Measurements from ENCODE around the gene NEURL1B.

The NEURL1B gene

DNA sequence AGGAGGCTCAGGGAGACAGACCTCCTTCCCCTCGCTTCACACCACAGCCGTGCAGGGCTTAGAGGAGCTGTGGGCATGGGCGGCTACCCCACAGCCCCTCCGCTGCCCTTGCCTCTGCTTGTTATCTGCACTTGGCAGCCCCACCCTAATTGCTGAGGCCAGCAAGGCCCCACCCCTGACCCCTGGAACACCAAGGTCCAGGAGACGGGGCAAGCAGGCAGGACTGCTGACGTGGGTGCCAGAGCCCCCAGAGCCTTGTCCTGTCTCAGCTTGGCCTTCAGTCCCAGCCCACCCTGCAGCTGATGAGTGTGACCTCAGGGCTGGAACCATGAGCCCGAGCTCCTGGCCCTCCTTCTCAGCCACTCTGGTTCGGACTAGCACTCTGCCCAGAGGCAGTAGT lies 29.1 kb upstream of the NEURL1B start:
- Histone ChIP-seq H3K9ac (ENCODE audit: low read length) (no peak overlapping the region), H3K9me3 (ENCODE audit: control insufficient read depth, low read length) (peaks cover 30% of the 10 kb centered on the region), H3K36me3 (ENCODE audit: control insufficient read depth, insufficient read depth, low read length, severe bottlenecking) (no peaks in the 10 kb centered on the region), H3K4me3 (ENCODE audit: low read length) (no peak overlapping the region), H3K27me3 (replicated peaks; ENCODE audit: control insufficient read depth, insufficient read depth, low read length) (peaks cover 9% of the 10 kb centered on the region), H3K4me1 (ENCODE audit: control insufficient read depth, insufficient read depth, low read length) (no peaks in the 10 kb centered on the region)
- DNase-seq (ENCODE audit: low read depth): no peak

DNA sequence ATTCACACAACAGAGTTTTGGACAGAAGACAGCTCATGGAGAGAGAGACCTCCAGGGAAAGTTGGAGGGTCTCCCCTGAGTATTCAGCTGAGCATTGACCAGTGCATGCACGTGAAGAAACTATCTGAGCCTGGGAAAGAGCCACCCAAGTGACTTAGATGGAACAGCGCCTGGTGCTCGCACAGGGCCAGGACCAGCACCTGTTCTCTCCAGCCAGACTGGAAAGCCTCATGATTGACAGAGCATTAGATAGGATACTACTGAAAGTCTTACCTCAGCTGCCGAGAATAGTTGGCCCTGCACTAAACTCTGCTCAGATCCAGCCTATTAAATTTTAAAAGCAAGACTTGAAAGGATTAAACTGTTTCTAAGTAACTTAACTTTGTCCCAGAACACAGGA lies 28.3 kb upstream of the NEURL1B start:
- no peaks in the 10 kb centered on the region for H3K36me3 ChIP-seq (ENCODE audit: control insufficient read depth, insufficient read depth, low read length, severe bottlenecking)
- H3K4me1 ChIP-seq (ENCODE audit: control insufficient read depth, insufficient read depth, low read length): no peaks in the 10 kb centered on the region
- peaks cover 29% of the 10 kb centered on the region for H3K9me3 ChIP-seq (ENCODE audit: control insufficient read depth, low read length)
- no peak overlapping the region for H3K4me3 ChIP-seq (ENCODE audit: low read length)
- no peak overlapping the region for H3K9ac ChIP-seq (ENCODE audit: low read length)
- H3K27me3 ChIP-seq (replicated peaks; ENCODE audit: control insufficient read depth, insufficient read depth, low read length): peaks cover 9% of the 10 kb centered on the region
- no peak for DNase-seq (ENCODE audit: low read depth)

GRCh38 chr5:172616136-172616535 lies 24.9 kb upstream of the NEURL1B start:
- DNase-seq (ENCODE audit: low read depth): no peak
- no peak overlapping the region for H3K4me3 ChIP-seq (ENCODE audit: low read length)
- H3K9me3 ChIP-seq (ENCODE audit: control insufficient read depth, low read length): peaks cover 29% of the 10 kb centered on the region
- peaks cover 25% of the 10 kb centered on the region for H3K27me3 ChIP-seq (replicated peaks; ENCODE audit: control insufficient read depth, insufficient read depth, low read length)
- H3K4me1 ChIP-seq (ENCODE audit: control insufficient read depth, insufficient read depth, low read length): no peaks in the 10 kb centered on the region
- no peak overlapping the region for H3K9ac ChIP-seq (ENCODE audit: low read length)
- H3K36me3 ChIP-seq (ENCODE audit: control insufficient read depth, insufficient read depth, low read length, severe bottlenecking): no peaks in the 10 kb centered on the region

DNA sequence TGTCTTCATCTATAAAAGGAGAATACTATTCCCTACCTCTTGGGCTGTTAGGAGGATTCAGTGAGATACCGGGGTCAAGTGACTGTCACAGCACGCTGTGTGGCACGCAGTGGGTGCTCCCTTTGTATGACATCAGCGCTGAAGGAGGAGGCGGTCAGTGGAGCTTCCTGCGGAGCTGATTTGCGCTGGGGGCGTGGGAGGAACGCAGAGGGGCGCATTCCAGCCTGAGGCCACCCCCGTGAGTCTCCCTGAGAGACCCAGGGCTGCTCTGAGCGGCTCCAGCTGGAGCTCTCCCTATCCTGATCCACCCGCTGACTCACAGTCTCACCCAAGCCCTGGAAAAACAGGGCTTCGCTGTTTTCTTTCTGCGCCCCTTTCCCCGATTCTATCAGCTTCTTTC lies 24.3 kb upstream of the NEURL1B start:
- H3K9ac ChIP-seq (ENCODE audit: low read length): no peak overlapping the region
- H3K36me3 ChIP-seq (ENCODE audit: control insufficient read depth, insufficient read depth, low read length, severe bottlenecking): no peaks in the 10 kb centered on the region
- DNase-seq (ENCODE audit: low read depth): no peak
- H3K9me3 ChIP-seq (ENCODE audit: control insufficient read depth, low read length): peaks cover 29% of the 10 kb centered on the region
- peaks cover 27% of the 10 kb centered on the region for H3K27me3 ChIP-seq (replicated peaks; ENCODE audit: control insufficient read depth, insufficient read depth, low read length)
- H3K4me3 ChIP-seq (ENCODE audit: low read length): no peak overlapping the region
- no peaks in the 10 kb centered on the region for H3K4me1 ChIP-seq (ENCODE audit: control insufficient read depth, insufficient read depth, low read length)

- Histone ChIP-seq H3K4me1 (ENCODE audit: control insufficient read depth, insufficient read depth, low read length) (no peaks in the 10 kb centered on the region), H3K27me3 (replicated peaks; ENCODE audit: control insufficient read depth, insufficient read depth, low read length) (peaks cover 38% of the 10 kb centered on the region), H3K9me3 (ENCODE audit: control insufficient read depth, low read length) (peaks cover 25% of the 10 kb centered on the region), H3K36me3 (ENCODE audit: control insufficient read depth, insufficient read depth, low read length, severe bottlenecking) (no peaks in the 10 kb centered on the region), H3K4me3 (ENCODE audit: low read length) (no peak overlapping the region), H3K9ac (ENCODE audit: low read length) (no peak overlapping the region)
- no peak for DNase-seq (ENCODE audit: low read depth)
Measured at GRCh38 chr5:172617817-172618216, 23.2 kb upstream of the NEURL1B start.

- Histone ChIP-seq H3K36me3 (ENCODE audit: control insufficient read depth, insufficient read depth, low read length, severe bottlenecking) (no peaks in the 10 kb centered on the region), H3K4me3 (ENCODE audit: low read length) (no peak overlapping the region), H3K4me1 (ENCODE audit: control insufficient read depth, insufficient read depth, low read length) (no peaks in the 10 kb centered on the region), H3K9ac (ENCODE audit: low read length) (no peak overlapping the region), H3K27me3 (replicated peaks; ENCODE audit: control insufficient read depth, insufficient read depth, low read length) (peaks cover 47% of the 10 kb centered on the region), H3K9me3 (ENCODE audit: control insufficient read depth, low read length) (peaks cover 15% of the 10 kb centered on the region)
- DNase-seq (ENCODE audit: low read depth): no peak
Measured at GRCh38 chr5:172618574-172619365, 22.3 kb upstream of the NEURL1B start.

GRCh38 chr5:172620506-172620905 lies 20.6 kb upstream of the NEURL1B start:
- Histone ChIP-seq H3K36me3 (ENCODE audit: control insufficient read depth, insufficient read depth, low read length, severe bottlenecking) (no peaks in the 10 kb centered on the region), H3K27me3 (replicated peaks; ENCODE audit: control insufficient read depth, insufficient read depth, low read length) (peaks cover 65% of the 10 kb centered on the region), H3K4me3 (ENCODE audit: low read length) (no peak overlapping the region), H3K9me3 (ENCODE audit: control insufficient read depth, low read length) (no peaks in the 10 kb centered on the region), H3K4me1 (ENCODE audit: control insufficient read depth, insufficient read depth, low read length) (no peaks in the 10 kb centered on the region), H3K9ac (ENCODE audit: low read length) (no peak overlapping the region)
- DNase-seq (ENCODE audit: low read depth): no peak

DNA sequence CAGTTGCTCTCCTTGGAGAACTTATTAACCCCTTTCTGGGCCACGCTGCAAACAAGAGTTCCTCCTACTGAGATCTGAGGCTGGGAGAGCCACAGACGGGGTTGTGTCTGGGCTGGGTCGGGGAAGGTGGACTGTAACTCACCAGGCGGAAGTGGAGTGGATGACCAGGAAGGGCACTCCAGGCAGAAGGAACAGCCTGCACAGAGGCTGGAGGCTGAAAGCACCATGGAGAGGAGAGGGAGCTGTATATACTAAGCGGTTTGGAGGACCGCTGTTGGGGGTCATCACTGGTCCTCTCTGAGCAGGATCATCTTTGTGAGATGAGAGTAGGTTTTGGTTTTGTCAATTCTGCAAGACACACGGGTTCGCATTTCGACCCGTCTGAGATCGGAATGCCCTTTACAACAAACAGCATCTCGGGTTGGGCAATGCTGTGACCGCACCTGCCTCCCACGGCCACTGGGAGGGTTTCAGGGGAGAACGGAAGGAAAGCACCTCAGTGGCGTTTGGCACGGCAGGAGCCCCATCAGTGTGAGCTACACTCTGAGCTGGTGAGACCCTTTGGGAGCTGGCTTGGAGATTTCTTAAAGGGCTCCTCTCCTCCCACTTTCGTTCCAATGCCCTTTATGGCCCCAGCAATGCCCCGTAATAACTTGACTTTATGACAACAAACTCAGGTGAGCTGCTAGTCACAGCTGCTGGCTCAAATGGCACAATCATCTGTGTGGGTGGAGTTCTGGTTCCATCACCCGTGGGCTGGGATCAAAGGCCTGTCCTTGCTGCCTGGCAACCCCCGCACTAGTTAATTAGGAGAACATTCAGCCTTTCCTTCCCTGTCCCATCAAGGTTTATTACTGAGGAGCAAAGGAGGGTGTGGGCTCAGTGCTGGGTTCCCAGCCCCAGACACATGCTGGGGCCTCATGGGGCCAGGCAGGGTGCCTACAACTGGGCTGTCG lies 18.7 kb upstream of the NEURL1B start:
- peaks cover 78% of the 10 kb centered on the region for H3K27me3 ChIP-seq (replicated peaks; ENCODE audit: control insufficient read depth, insufficient read depth, low read length)
- no peak for DNase-seq (ENCODE audit: low read depth)

GRCh38 chr5:172623313-172623980 lies 17.6 kb upstream of the NEURL1B start:
- H3K4me1 ChIP-seq (ENCODE audit: control insufficient read depth, insufficient read depth, low read length): no peaks in the 10 kb centered on the region
- no peaks in the 10 kb centered on the region for H3K9me3 ChIP-seq (ENCODE audit: control insufficient read depth, low read length)
- H3K9ac ChIP-seq (ENCODE audit: low read length): no peak overlapping the region
- DNase-seq (ENCODE audit: low read depth): no peak
- H3K4me3 ChIP-seq (ENCODE audit: low read length): no peak overlapping the region
- H3K36me3 ChIP-seq (ENCODE audit: control insufficient read depth, insufficient read depth, low read length, severe bottlenecking): no peaks in the 10 kb centered on the region
- peaks cover 84% of the 10 kb centered on the region for H3K27me3 ChIP-seq (replicated peaks; ENCODE audit: control insufficient read depth, insufficient read depth, low read length)

More for the DNA sequence above, 18.7 kb upstream of the NEURL1B start:
- Histone ChIP-seq H3K9ac (ENCODE audit: low read length) (no peak overlapping the region), H3K4me3 (ENCODE audit: low read length) (no peak overlapping the region), H3K9me3 (ENCODE audit: control insufficient read depth, low read length) (no peaks in the 10 kb centered on the region), H3K4me1 (ENCODE audit: control insufficient read depth, insufficient read depth, low read length) (no peaks in the 10 kb centered on the region), H3K36me3 (ENCODE audit: control insufficient read depth, insufficient read depth, low read length, severe bottlenecking) (no peaks in the 10 kb centered on the region)

DNA sequence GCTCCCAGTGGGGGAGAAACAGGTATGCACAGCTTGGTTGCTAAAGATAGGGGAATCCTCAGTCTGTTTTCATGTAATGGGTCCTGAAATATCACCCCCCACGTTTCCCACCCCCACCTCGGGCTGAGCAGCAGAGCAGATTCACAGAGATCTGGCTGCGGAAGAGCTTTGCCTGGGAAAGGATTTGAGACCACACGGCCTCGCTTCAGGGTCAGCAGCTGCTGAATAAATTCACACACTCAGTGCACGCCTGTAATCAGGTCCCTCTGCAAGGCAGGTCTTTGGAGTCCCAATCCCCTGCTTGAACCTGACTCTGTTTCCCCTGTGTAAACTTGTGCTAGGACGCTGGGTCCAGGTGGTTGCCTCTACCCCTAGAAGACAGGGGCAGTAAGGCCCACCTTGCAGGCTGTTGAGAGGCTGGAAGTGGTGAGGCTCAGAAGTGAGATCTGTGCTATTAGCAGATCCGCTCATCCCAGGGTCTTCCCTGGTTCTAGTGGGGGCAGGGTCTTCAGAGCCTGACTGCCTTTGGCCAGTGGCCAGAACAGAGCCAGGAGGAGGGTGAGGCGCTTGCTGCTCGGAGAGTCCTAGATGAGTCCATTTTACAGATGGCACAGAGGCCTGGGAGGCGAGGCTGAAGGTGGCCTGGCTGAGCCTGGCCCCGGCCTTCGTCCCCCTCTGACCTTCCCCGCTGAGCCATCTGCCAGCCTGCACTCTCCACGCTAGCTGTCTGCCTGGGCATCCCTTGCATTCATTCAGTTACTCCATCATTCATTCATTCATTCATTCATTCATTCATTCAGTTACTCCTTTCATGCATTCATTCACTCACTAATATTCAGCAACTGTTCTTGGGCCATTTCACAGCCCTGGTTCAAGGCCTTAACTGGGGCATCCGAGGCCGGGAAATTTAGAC lies 16.7 kb upstream of the NEURL1B start:
- H3K36me3 ChIP-seq (ENCODE audit: control insufficient read depth, insufficient read depth, low read length, severe bottlenecking): no peaks in the 10 kb centered on the region
- DNase-seq (ENCODE audit: low read depth): no peak
- no peaks in the 10 kb centered on the region for H3K4me1 ChIP-seq (ENCODE audit: control insufficient read depth, insufficient read depth, low read length)
- H3K4me3 ChIP-seq (ENCODE audit: low read length): no peak overlapping the region
- H3K9me3 ChIP-seq (ENCODE audit: control insufficient read depth, low read length): no peaks in the 10 kb centered on the region
- no peak overlapping the region for H3K9ac ChIP-seq (ENCODE audit: low read length)
- peaks cover 78% of the 10 kb centered on the region for H3K27me3 ChIP-seq (replicated peaks; ENCODE audit: control insufficient read depth, insufficient read depth, low read length)

Data from adipocyte (in vitro differentiated cells).